ENCODE data around the gene CDK10. TPM values are rescaled to one million over a fixed set of nuclear protein-coding genes. Genes with fewer than 3 reads are reported as not detected.

Gene CDK10
- total and polyA plus RNA-seq, 10 of the 15 experiments (the other 5 are each of a cell fraction or from before 2014, with no cell fraction given) = 1.5 to 58.7 (median 36.0) TPM

DNA sequence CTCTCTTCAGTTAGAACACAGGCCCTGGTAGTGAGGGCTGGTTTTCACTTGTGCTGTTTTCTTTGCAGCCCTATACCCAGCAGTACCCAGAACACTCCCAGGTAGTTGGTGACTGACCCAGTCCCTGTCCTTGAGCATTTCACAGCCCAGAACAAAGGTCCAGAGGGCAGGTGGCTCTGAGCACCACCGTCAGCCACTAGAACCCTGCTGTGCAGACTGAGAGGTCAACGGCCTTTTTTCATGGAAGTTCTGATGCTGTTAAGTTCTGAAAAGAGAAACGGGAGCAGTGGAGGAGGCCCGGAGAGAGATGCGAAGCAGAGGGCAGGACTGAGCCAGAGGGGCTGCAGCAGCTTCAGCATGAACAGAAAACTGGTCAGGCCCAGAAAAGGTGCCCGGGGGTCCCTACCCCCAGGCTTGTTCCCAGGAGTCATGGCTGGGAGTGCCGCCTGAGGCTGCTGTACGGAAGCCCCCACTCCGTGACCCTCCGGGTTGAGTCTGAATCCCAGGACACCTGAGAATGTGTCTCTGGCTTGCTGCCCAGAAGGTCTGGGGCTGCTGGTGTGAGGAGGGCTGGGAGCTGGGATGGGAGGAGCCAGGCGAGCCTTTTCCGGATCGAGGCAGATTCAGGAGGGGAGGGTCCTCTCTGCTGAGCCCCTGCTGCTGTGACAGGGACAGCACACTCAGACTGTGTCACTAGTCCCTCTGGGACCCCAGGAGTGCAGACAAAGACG is 43.5 kb downstream of the CDK10 start (continued):
- TF ChIP-seq YBX1 (IDR thresholded peaks at IDR 0.05) = no peak
- no peak for TF ChIP-seq SMAD5 (IDR thresholded peaks at IDR 0.05; ENCODE audit: low read depth)
- TF ChIP-seq HDAC2 (IDR thresholded peaks at IDR 0.05) = no peak
- TF ChIP-seq POU2F2 (IDR thresholded peaks at IDR 0.05; ENCODE audit: borderline replicate concordance, low read depth, low read length) = no peak
- no peak for TF ChIP-seq SUZ12 (IDR thresholded peaks at IDR 0.05; ENCODE audit: unreplicated experiment)
- TF ChIP-seq, protein P1, sequence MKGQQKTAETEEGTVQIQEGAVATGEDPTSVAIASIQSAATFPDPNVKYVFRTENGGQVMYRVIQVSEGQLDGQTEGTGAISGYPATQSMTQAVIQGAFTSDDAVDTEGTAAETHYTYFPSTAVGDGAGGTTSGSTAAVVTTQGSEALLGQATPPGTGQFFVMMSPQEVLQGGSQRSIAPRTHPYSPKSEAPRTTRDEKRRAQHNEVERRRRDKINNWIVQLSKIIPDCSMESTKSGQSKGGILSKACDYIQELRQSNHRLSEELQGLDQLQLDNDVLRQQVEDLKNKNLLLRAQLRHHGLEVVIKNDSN (IDR thresholded peaks at IDR 0.05; ENCODE audit: borderline replicate concordance, extremely low read length, insufficient read depth, low read depth, low read length) = no peak
- no peak for TF ChIP-seq MTA2 (IDR thresholded peaks at IDR 0.05; ENCODE audit: low read depth)
- no peak for TF ChIP-seq MEF2B (IDR thresholded peaks at IDR 0.05; ENCODE audit: partially characterized antibody, poor library complexity, severe bottlenecking)

DNA sequence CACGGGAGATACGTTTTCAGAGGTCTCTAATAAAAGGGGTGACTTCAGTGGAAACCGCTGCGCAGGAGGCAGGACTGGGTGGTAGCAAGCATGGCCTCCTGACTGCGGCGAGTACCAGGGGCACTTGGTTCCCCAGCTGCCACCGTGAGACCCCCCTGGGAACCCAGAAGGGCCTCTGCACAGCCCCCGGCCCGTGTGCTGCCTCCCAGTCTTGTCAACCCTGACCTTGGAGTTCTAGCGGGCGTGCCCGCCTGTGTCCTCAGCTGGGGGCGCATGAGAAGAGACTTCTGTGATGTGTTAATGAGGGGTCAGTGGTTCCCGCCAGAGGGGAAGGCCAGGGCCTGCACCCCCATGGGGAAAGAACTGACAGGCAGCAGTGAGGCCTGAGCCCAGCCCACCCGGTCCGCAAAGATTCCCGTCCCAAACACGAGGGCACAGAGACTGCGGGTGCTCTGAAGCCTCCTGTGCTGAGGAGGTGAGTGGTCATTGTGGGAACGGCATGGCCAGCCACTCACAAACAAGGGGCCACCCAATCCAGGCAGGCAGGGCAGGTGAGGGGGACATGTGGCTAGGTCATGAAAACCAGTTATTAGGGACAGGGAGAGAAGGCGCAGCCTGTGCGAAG is 44.2 kb downstream of the CDK10 start:
- in situ Hi-C loops (cut with MboI) = no loop called here
- BruUV-seq (replicated peaks) = no TSS peak
- DNase-seq (ENCODE audit: low read depth, low spot score) (no peak), FAIRE-seq (no peak), ATAC-seq (no peak)
- CTCF ChIA-PET = no interaction called here
- Histone ChIP-seq H3K27ac (ENCODE audit: control insufficient read depth, insufficient read depth) (no peak overlapping the region), H3K9ac (ENCODE audit: control insufficient read depth, insufficient read depth, low read length) (no peak overlapping the region), H3K79me2 (ENCODE audit: control insufficient read depth, insufficient read depth, low read length) (no peaks in the 10 kb centered on the region), H3K4me1 (ENCODE audit: control insufficient read depth, insufficient read depth, low read length) (no peaks in the 10 kb centered on the region), H2AFZ (ENCODE audit: control insufficient read depth, low read depth, low read length) (no peak overlapping the region), H3K36me3 (ENCODE audit: control insufficient read depth in 2 of 2, insufficient read depth in 2 of 2, low read length in 1 of 2) (peaks cover 19 to 21% of the 10 kb centered on the region in 2 experiments), H3K9me3 (replicated peaks; ENCODE audit: control insufficient read depth, insufficient read depth, low read length) (no peaks in the 10 kb centered on the region; the same call in 2 of the 3 replicates), H3K4me2 (ENCODE audit: control insufficient read depth, insufficient read depth) (no peak overlapping the region), H3K4me3 (no peak overlapping the region), H3K27me3 (replicated peaks in 1 of 2; ENCODE audit: control insufficient read depth in 2 of 2, insufficient read depth in 2 of 2, low read length in 1 of 2) (no peaks in the 10 kb centered on the region), H4K20me1 (ENCODE audit: control insufficient read depth, insufficient read depth) (no peaks in the 10 kb centered on the region)
- POLR2A ChIA-PET = no interaction called here
- intact Hi-C loops (cut with micrococcal nuclease; ENCODE audit: unreplicated experiment) = no loop called here
- SMC1A ChIA-PET (ENCODE audit: uncharacterized antibody, unreplicated experiment) = no interaction called here
- RAD21 ChIA-PET (ENCODE audit: unreplicated experiment) = no interaction called here
- 79% methylated on average over 22 of the region's 22 CpGs for WGBS (ENCODE audit: insufficient coverage, insufficient replicate concordance, low lambda C conversion rate, missing lambda C conversion rate)
- TF ChIP-seq, protein P2, sequence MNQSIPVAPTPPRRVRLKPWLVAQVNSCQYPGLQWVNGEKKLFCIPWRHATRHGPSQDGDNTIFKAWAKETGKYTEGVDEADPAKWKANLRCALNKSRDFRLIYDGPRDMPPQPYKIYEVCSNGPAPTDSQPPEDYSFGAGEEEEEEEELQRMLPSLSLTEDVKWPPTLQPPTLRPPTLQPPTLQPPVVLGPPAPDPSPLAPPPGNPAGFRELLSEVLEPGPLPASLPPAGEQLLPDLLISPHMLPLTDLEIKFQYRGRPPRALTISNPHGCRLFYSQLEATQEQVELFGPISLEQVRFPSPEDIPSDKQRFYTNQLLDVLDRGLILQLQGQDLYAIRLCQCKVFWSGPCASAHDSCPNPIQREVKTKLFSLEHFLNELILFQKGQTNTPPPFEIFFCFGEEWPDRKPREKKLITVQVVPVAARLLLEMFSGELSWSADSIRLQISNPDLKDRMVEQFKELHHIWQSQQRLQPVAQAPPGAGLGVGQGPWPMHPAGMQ (IDR thresholded peaks at IDR 0.05; ENCODE audit: borderline replicate concordance) = no peak
- no peak for TF ChIP-seq HDGF (IDR thresholded peaks at IDR 0.05)
- no peak for TF ChIP-seq CHD1 (IDR thresholded peaks at IDR 0.05; ENCODE audit: low read depth, low read length)
- TF ChIP-seq, protein P3, sequence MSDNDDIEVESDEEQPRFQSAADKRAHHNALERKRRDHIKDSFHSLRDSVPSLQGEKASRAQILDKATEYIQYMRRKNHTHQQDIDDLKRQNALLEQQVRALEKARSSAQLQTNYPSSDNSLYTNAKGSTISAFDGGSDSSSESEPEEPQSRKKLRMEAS (IDR thresholded peaks at IDR 0.05; ENCODE audit: low read depth, low read length) = no peak
- TF ChIP-seq CEBPB (IDR thresholded peaks at IDR 0.05; ENCODE audit: borderline replicate concordance in 1 of 2, low read depth in 2 of 2, low read length in 2 of 2) = no peak
- TF ChIP-seq, protein P4, sequence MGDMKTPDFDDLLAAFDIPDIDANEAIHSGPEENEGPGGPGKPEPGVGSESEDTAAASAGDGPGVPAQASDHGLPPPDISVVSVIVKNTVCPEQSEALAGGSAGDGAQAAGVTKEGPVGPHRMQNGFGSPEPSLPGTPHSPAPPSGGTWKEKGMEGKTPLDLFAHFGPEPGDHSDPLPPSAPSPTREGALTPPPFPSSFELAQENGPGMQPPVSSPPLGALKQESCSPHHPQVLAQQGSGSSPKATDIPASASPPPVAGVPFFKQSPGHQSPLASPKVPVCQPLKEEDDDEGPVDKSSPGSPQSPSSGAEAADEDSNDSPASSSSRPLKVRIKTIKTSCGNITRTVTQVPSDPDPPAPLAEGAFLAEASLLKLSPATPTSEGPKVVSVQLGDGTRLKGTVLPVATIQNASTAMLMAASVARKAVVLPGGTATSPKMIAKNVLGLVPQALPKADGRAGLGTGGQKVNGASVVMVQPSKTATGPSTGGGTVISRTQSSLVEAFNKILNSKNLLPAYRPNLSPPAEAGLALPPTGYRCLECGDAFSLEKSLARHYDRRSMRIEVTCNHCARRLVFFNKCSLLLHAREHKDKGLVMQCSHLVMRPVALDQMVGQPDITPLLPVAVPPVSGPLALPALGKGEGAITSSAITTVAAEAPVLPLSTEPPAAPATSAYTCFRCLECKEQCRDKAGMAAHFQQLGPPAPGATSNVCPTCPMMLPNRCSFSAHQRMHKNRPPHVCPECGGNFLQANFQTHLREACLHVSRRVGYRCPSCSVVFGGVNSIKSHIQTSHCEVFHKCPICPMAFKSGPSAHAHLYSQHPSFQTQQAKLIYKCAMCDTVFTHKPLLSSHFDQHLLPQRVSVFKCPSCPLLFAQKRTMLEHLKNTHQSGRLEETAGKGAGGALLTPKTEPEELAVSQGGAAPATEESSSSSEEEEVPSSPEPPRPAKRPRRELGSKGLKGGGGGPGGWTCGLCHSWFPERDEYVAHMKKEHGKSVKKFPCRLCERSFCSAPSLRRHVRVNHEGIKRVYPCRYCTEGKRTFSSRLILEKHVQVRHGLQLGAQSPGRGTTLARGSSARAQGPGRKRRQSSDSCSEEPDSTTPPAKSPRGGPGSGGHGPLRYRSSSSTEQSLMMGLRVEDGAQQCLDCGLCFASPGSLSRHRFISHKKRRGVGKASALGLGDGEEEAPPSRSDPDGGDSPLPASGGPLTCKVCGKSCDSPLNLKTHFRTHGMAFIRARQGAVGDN (IDR thresholded peaks at IDR 0.05) = no peak
- no peak for TF ChIP-seq NBN (IDR thresholded peaks at IDR 0.05)
